Fibroblast of lung (primary cell): ENCODE measurements around the gene RUNDC3A.

Source experiments
- EZH2 ChIP-seq: IDR thresholded peaks from 2 replicates; pipeline ENCODE4 v1.5.1; 2012; ENCODE audit warnings: low read length, control low read depth, mild to moderate bottlenecking; ENCODE audit errors: missing control alignments
- TF ChIP-seq, protein P1 (sequence below), 2 donors: IDR thresholded peaks in 1 of 2; conservative IDR thresholded peaks in 1 of 2; 1 replicate in 1 of 2; 2 replicates in 1 of 2; pipeline ENCODE4 v1.5.1; 2011 to 2012; ENCODE audit warnings: low read length in 2 of 2, control low read depth in 1 of 2, inconsistent platforms in 1 of 2, low read depth in 1 of 2, mild to moderate bottlenecking in 1 of 2

DNA sequence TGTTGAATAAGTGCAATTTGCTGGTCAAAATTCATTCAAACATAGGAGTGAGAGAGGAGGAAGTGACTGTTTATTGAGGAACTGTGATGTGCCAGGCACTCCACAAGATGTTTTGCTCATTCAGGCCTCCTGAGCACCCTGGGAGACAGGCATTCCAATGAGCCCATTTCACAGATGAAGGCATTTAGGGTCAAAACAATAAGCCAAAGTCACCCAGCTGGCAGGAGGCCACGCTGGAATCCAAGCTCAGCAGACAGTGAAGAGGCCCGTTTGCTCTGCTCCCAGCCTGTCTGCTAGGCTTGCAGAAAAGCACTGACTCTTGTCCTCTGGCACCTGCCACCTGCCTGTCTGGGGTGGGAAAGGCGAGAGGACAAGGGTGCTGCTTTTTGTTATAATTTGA, 26.3 kb downstream of the RUNDC3A start:
- TF ChIP-seq, protein P1, sequence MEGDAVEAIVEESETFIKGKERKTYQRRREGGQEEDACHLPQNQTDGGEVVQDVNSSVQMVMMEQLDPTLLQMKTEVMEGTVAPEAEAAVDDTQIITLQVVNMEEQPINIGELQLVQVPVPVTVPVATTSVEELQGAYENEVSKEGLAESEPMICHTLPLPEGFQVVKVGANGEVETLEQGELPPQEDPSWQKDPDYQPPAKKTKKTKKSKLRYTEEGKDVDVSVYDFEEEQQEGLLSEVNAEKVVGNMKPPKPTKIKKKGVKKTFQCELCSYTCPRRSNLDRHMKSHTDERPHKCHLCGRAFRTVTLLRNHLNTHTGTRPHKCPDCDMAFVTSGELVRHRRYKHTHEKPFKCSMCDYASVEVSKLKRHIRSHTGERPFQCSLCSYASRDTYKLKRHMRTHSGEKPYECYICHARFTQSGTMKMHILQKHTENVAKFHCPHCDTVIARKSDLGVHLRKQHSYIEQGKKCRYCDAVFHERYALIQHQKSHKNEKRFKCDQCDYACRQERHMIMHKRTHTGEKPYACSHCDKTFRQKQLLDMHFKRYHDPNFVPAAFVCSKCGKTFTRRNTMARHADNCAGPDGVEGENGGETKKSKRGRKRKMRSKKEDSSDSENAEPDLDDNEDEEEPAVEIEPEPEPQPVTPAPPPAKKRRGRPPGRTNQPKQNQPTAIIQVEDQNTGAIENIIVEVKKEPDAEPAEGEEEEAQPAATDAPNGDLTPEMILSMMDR (conservative IDR thresholded peaks at IDR 0.05 in 1 of 2, IDR thresholded peaks at IDR 0.05 in 1 of 2; ENCODE audit: low read depth in 1 of 2, low read length in 2 of 2): no peak
- no peak for TF ChIP-seq EZH2
